Adrenal gland (tissue), 19 donors: ENCODE measurements around the gene S100A13. TPM values are rescaled to one million over a fixed set of nuclear protein-coding genes. Genes with fewer than 3 reads are reported as not detected.
A peak's percentile ranks its signal among the peaks of the same experiment; 100 is the strongest.
"Not testable (repeated sequence)": the region's sequence is repeated elsewhere in the genome, so short reads cannot be mapped to it uniquely, and the experiment has no call there.

Experiments used
- DNase-seq, 7 donors: peaks; one replicate each; pipeline ENCODE4 v3.0.0-alpha.2; 2019 to 2020
- H3K27ac ChIP-seq, 5 donors: fragments of 200-600 bp; sonication (generic) in 4 of 5; 1 replicate in 3 of 5; 2 replicates in 2 of 5; pipeline versions ENCODE4 v1.5.1 to v1.8.0; 2016 to 2020; ENCODE audit warnings: mild to moderate bottlenecking in 1 of 5
- H3K27me3 ChIP-seq: fragments of 200-600 bp; 2 replicates; pipeline ENCODE4 v1.8.0; 2021
- H3K36me3 ChIP-seq, 2 donors: fragments of 200-600 bp; replicated peaks in 1 of 2; 1 replicate in 1 of 2; 2 replicates in 1 of 2; pipeline versions ENCODE4 v1.5.1 to v1.8.0; 2018 to 2022
- H3K4me1 ChIP-seq, 2 donors: fragments of 200-600 bp; replicated peaks in 1 of 2; 1 replicate in 1 of 2; 2 replicates in 1 of 2; pipeline versions ENCODE4 v1.5.1 to v1.8.0; 2018 to 2021
- H3K4me3 ChIP-seq, 4 donors: fragments of 200-600 bp; sonication (generic) in 3 of 4; one replicate each; pipeline ENCODE4 v1.5.1; 2016 to 2018
- H3K9me3 ChIP-seq, 3 donors: fragments of 200-600 bp; sonication (generic) in 1 of 3; replicated peaks in 1 of 3; 1 replicate in 2 of 3; 2 replicates in 1 of 3; pipeline versions ENCODE4 v1.5.1 to v1.8.0; 2016 to 2021
- CTCF ChIP-seq, 6 experiments: fragments of 450-650 bp in 4 of 6; fragments of 200-600 bp in 2 of 6; sonication (generic) in 1 of 6; IDR thresholded peaks; 1 replicate in 5 of 6; 2 replicates in 1 of 6; pipeline versions ENCODE4 v1.5.1 to v1.8.0; 2016 to 2021; ENCODE audit warnings: antibody characterized with exemption in 6 of 6, mild to moderate bottlenecking in 2 of 6, moderate library complexity in 1 of 6
- POLR2A ChIP-seq, 2 donors: fragments of 450-650 bp; IDR thresholded peaks; one replicate each; pipeline ENCODE4 v1.6.1; 2017; ENCODE audit warnings: antibody characterized with exemption in 2 of 2, mild to moderate bottlenecking in 2 of 2, moderate library complexity in 1 of 2
- WGBS, 4 donors: extraction: QIAGEN DNeasy Blood & Tissue Kit in 2 of 4; methylation state at CpG; one replicate each; pipeline versions ENCODE4 v1.1.5 to v1.1.7; 2013 to 2017; 5-methylcytosine and 5-hydroxymethylcytosine counted together
- intact Hi-C, 2 donors: fragments of 100-400 bp; cut with DNase I; formaldehyde crosslinking; loops; one replicate each; pipeline versions ENCODE4 v1.14.1 to v1.15.0; 2022 to 2023
- long read RNA-seq, 10 donors: library from polyadenylated mRNA in 3 of 10; unstranded in 2 of 10; stranded (forward) in 1 of 10; transcript quantifications; one replicate each; pipeline ENCODE4 v2.0.0 and lab custom pipeline, GENCODE V29; 2021 to 2026
- polyA plus RNA-seq, 3 donors: library from polyadenylated mRNA; stranded (reverse); fragments of 200-250 nt in 2 of 3; fragments of 350-450 nt in 1 of 3; fragmentation: Illumina TruSeq in 1 of 3; extraction: RNeasy Lipid Tissue Mini Kit (QIAGEN cat#74804) in 1 of 3; gene quantifications; one replicate each; pipeline ENCODE4 v1.2.3, GENCODE V29; 2013 to 2014
- total RNA-seq, 9 donors: library from RNA; depleted of rRNA in 4 of 9; stranded (reverse); fragments of >200 nt in 4 of 9; fragments of 120-200 nt in 1 of 9; fragmentation: NEBNext Ultra II Directional in 1 of 9; extraction: Animal tissue kit (Norgen Biotek cat#: 25700) in 1 of 9; gene quantifications; one replicate each; pipeline versions ENCODE4 v1.1.0 to v1.2.4, GENCODE V29; 2013 to 2023
- donor health status: healthy with polysubstance abuse.
- donor health status: Bipolar disorder and iron deficiency.
- donor health status: DM: yes; HTN: yes; CAD: no.
- donor health status: DM: no; HTN: no; CAD: no.
- donor health status: DM: no; HTN: no; CAD: no.
- donor health status: DM: yes; HTN: yes; CAD: no.

S100A13 gene
- total RNA-seq (100 to 1,000 TPM in 7 of 9 donors, 10 to 100 TPM in 2; 57.6 to 289 (median 126) TPM), polyA plus RNA-seq (100 to 1,000 TPM; 185 to 266 (median 235) TPM)
- long read RNA-seq, donor 1, partial matches to known transcripts, result 97 of 98 reads
- long read RNA-seq, donor 1, other reads (novel, unspliced or antisense), result 0 of 98 reads
- long read RNA-seq, donor 2, partial matches to known transcripts, result 67 of 67 reads
- long read RNA-seq, donor 2, other reads (novel, unspliced or antisense), result 0 of 67 reads
- long read RNA-seq, donor 3, partial matches to known transcripts, result 98 of 99 reads
- long read RNA-seq, donor 3, other reads (novel, unspliced or antisense), result 0 of 99 reads
- long read RNA-seq, donor 4, transcript S100A13-203 (3 exons, 579 nt), result major isoform, 5 of 183 reads
- long read RNA-seq, donor 4, partial matches to known transcripts, result 175 of 183 reads
- long read RNA-seq, donor 4, other reads (novel, unspliced or antisense), result 2 of 183 reads
- long read RNA-seq, donor 5, partial matches to known transcripts, result 158 of 165 reads
- long read RNA-seq, donor 5, other reads (novel, unspliced or antisense), result 1 of 165 reads
- long read RNA-seq, donor 6, partial matches to known transcripts, result 0 of 2 reads
- long read RNA-seq, donor 6, other reads (novel, unspliced or antisense), result 2 of 2 reads
- long read RNA-seq, donor 7, partial matches to known transcripts, result 53 of 53 reads
- long read RNA-seq, donor 7, other reads (novel, unspliced or antisense), result 0 of 53 reads
- long read RNA-seq, donor 8, partial matches to known transcripts, result 114 of 120 reads
- long read RNA-seq, donor 8, other reads (novel, unspliced or antisense), result 0 of 120 reads
- long read RNA-seq, donor 9, partial matches to known transcripts, result 37 of 40 reads
- long read RNA-seq, donor 9, other reads (novel, unspliced or antisense), result 0 of 40 reads
- long read RNA-seq, donor 10, partial matches to known transcripts, result 26 of 26 reads
- long read RNA-seq, donor 10, other reads (novel, unspliced or antisense), result 0 of 26 reads

- H3K36me3 ChIP-seq, result no peaks in the 10 kb centered on the region
- H3K9me3 ChIP-seq, result no peaks in the 10 kb centered on the region
- TF ChIP-seq CTCF (IDR thresholded peaks at IDR 0.05) (peak; percentile 43 to 69 (median 54)), POLR2A (IDR thresholded peaks at IDR 0.05) (peak in 1 of 2 donors; percentile 61)
- 7 to 35% (median 18%) methylated on average over 9 to 28 of the region's 28 CpGs for WGBS, 4 donors
- peak; percentile 74 to 93 (median 86) for DNase-seq
- H3K4me1 ChIP-seq, result peaks cover 11 to 24% of the 10 kb centered on the region in 2 donors
- no peaks in the 10 kb centered on the region for H3K27me3 ChIP-seq
- peak within 1 kb of the TSS in 4 of 5 donors; percentile 39 to 91 (median 72) for H3K27ac ChIP-seq
- H3K4me3 ChIP-seq, result peak within 1 kb of the TSS in 3 of 4 donors; percentile 30 to 52 (median 41)
- intact Hi-C loops, result no loop called here
Observed at GRCh38 chr1:153626904-153627714, at the start of gene S100A13. Gene S100A13 (minus strand): TSS chr1:153627505. CDS start chr1:153626472, 1,033 bp downstream.

DNA sequence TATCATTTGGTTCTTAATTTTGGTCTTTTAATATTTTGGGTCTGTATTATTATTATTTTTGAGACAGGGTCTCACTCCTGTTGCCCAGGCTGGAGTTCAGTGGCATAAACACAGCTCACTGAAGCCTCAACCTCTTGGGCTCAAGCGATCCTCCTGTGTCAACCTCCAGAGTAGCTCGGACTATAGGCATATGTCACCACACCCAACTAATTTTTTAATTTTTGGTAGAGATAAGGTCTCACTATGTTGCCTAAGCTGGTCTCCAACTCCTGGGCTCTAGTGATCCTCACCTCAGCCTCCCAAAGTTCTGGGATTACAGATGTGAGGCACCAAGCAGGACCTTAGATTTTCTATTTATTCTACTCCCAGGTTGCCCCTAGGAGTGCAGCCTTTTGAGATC is 46.2 kb upstream of the S100A13 start:
- 90 to 100% (median 94%) methylated on average over 2 of the region's 2 CpGs for WGBS, 4 donors
- Histone ChIP-seq H3K4me1 (peaks cover 16 to 21% of the 10 kb centered on the region in 2 donors), H3K27me3 (no peaks in the 10 kb centered on the region), H3K27ac (no peak overlapping the region), H3K4me3 (no peak overlapping the region), H3K9me3 (no peaks in the 10 kb centered on the region), H3K36me3 (peaks cover 0 to 12% of the 10 kb centered on the region in 2 donors)
- no peak for DNase-seq
- intact Hi-C loops, result loop anchor here in 1 of 2 donors (10.0 kb wide), 1 partner anchor 101 kb away; the partner anchor contains the start of gene SLC27A3
- no peak for TF ChIP-seq CTCF (IDR thresholded peaks at IDR 0.05)

DNA sequence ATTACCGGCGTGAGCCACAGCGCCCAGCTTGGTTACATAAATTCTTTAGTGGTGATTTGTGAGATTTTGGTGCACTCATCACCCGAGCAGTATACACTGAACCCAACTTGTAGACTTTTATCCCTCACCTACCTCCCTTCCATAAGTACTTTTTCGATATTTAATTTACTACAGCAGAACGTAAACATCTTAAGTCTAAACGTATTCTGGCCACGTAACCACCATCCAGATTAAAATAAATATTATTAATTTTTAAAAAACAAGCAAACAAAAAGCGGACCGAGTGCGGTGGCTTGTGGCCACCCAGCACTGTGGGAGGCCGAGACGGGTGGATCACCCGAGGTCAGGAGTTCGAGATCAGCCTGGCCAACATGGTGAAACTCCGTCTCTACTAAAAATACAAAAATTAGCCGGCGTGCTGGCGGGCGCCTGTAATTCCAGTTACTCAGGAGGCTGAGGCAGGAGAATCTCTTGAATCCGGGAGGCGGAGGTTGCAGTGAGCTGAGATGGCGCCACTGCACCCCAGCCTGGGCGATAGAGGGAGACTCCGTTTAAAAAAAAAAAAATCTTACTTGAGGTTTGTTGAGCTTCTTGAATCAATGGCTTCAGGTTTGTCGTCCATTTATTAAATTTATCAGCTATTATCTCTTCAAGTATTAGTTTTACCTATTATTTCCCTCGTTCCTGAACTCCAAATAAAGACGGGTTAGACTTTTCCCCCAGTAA is 44.5 kb upstream of the S100A13 start:
- intact Hi-C loops, result loop anchor here in 1 of 2 donors (10.0 kb wide), 1 partner anchor 103 kb away; the partner anchor contains the start of gene SLC27A3

More for the DNA sequence above, 44.5 kb upstream of the S100A13 start:
- 7 to 14% (median 11%) methylated on average over 28 of the region's 28 CpGs for WGBS, 4 donors
- not testable (repeated sequence) for H3K27me3 ChIP-seq, H3K9me3 ChIP-seq
- H3K27ac ChIP-seq, result peak overlapping the region; percentile 82 to 91 (median 88)
- H3K4me3 ChIP-seq, result peak overlapping the region in 2 of 4 donors; percentile 30 to 60
- peaks cover 0 to 29% of the 10 kb centered on the region in 2 donors for H3K36me3 ChIP-seq
- peak; percentile 28 to 85 (median 37) for DNase-seq
- peaks cover 10 to 13% of the 10 kb centered on the region in 2 donors for H3K4me1 ChIP-seq
